SJSA1 (cell line): ENCODE data around the gene C2orf68. TPM values are rescaled to one million over a fixed set of nuclear protein-coding genes. Genes with fewer than 3 reads are reported as not detected.

ENCODE experiments used
- total RNA-seq: library from RNA; depleted of rRNA; stranded (reverse); fragments of >200 nt; shearing (Covaris generic); gene quantifications from 2 replicates; pipeline ENCODE4 v1.2.3, GENCODE V29; 2014; rRNA removed

Gene C2orf68
- total RNA-seq, 1 experiment from 2014 or later: 16.0 TPM

Other genes starting within 250 kb of the C2orf68 start
- 0.60 and 1.4 TPM in 2 replicates for gene CAPG, start 201.7 kb downstream of the C2orf68 start, total RNA-seq
- gene SH2D6, start 193.4 kb downstream of the C2orf68 start, total RNA-seq: not detected in 2 replicates
- 84.2 and 92.7 TPM in 2 replicates for gene MAT2A, start 72.9 kb downstream of the C2orf68 start, total RNA-seq
- gene GGCX, start 50.6 kb downstream of the C2orf68 start, total RNA-seq: 38.0 and 41.2 TPM in 2 replicates
- not detected in 2 replicates for gene VAMP8, start 34.5 kb downstream of the C2orf68 start, total RNA-seq
- gene VAMP5, start 27.6 kb downstream of the C2orf68 start, total RNA-seq: 37.0 and 47.5 TPM in 2 replicates
- gene RNF181, start 16.3 kb downstream of the C2orf68 start, total RNA-seq: 212 and 219 TPM in 2 replicates
- gene TMEM150A, start 9.4 kb downstream of the C2orf68 start, total RNA-seq: 1.0 and 5.1 TPM in 2 replicates
- 107 and 128 TPM in 2 replicates for gene USP39, start 4.1 kb upstream of the C2orf68 start, total RNA-seq
- not detected in 2 replicates for gene SFTPB, start 56.1 kb upstream of the C2orf68 start, total RNA-seq
- not detected in 2 replicates for gene GNLY, start 82.3 kb upstream of the C2orf68 start, total RNA-seq
- 9.8 and 16.4 TPM in 2 replicates for gene ATOH8, start 141.9 kb upstream of the C2orf68 start, total RNA-seq